ENCODE results near the gene PDE3A.

Gene PDE3A

GRCh38 chr12:20656600-20656999 is 288.3 kb downstream of the PDE3A start:
- in situ Hi-C loops (cut with MboI; ENCODE audit: low sequenced_read_pairs): no loop called here

DNA sequence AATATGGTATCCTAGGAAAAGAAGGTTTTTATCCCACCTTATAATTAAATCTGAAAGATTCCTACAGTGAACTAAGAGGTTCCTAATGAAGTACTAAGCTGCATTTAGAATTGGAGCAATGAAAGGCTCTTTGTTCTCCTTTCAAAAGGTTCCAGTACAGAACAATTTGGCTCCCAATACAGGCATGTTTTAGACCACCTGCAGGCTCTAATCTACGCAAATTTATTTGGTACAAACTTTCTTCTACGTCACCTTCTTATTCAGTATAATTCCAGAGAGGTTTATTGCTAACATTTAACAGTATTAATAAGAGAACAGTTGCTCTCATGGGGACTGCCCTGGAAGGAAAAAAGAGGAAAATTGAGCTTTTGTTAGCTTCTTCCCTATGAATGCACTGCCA is 289.2 kb downstream of the PDE3A start:
- in situ Hi-C loops (cut with MboI; ENCODE audit: low sequenced_read_pairs): no loop called here

- in situ Hi-C loops (cut with MboI; ENCODE audit: low sequenced_read_pairs): no loop called here
Observed at GRCh38 chr12:20681334-20681733, 313.0 kb downstream of the PDE3A start.

DNA sequence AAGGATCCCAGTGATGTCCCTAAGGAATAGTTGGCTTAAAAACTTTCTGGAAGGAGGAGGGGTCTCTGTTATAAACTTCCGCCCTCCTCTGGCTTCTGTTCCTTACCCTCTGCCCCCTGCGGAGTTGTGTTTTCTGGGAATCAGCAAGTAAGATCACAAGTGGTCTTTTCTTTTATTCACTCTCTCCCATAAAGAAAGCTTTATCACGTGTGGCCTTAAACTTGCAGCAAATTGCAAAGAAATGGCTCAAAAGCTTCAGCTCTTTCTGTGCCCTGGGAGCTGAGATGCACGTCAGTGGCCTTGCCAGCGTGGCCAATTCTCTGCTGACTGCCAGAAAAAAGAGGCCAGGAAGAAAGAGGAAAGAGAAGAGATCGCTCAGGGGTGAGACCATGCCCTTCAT is 326.9 kb downstream of the PDE3A start, which contains the start of gene SLCO1C1:
Gene SLCO1C1, plus strand, starts transcription at position 101 of the 400 bp plus-strand sequence. CDS start 4,245 bp downstream, outside the sequence.
- in situ Hi-C loops (cut with MboI; ENCODE audit: low sequenced_read_pairs): no loop called here

DNA sequence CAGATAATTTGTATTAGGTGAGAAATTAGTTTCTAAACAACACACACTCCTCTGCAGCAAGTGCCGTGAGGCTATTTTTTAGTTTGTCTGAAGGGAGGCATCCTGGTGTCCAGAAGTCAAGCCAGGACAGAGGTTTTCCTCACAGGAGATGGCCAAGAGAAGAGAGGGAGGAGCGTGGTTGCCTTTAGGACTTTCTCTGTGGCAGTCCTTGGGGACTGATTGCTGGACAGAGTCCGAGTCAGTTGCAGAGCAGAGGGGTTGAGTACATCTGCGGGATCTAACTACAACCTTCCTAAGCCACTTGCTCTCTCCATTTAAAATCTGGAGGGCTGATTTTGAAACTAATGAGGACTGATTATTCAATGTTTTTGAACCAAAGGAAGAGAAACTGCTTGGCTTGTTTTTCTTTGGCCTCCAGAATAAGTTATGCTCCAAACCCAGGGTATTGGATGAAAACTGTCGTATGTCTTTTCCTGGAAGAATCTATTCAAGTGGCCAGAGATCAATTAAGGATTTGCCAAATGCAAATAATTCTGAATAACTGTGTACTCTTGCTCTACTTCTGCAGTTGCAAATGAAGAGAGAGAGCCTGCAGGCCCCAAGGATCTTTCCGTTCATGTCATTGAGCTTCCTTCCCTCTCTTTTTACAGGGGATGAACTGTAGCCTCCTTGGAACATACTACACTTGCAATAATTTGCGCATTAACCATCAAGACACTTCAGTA is 328.0 kb downstream of the PDE3A start:
- in situ Hi-C loops (cut with MboI; ENCODE audit: low sequenced_read_pairs): no loop called here

- in situ Hi-C loops (cut with MboI; ENCODE audit: low sequenced_read_pairs): no loop called here
Observed at GRCh38 chr12:20701106-20701505, 332.8 kb downstream of the PDE3A start.

DNA sequence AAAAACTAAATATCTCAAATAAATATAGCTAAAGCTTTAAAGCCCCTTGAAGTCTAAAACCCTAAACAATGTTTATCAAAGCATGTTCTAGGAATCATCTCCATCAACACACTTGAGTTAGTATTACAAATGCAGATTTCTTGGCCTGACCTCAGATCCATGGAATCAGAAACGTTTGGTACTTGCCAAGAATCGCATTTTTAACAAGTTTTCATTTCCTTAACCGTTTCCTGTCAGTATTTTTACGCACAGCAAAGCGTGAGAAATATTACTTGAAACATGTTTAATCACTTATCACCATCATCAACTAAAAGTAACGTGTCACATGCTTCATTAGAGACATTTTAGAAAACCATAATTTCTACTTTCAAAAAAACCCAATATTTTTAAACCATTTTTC is 336.5 kb downstream of the PDE3A start:
- in situ Hi-C loops (cut with MboI; ENCODE audit: low sequenced_read_pairs): no loop called here

GRCh38 chr12:20711846-20712245 is 343.5 kb downstream of the PDE3A start:
- in situ Hi-C loops (cut with MboI; ENCODE audit: low sequenced_read_pairs): no loop called here

GRCh38 chr12:20716037-20716436 is 347.7 kb downstream of the PDE3A start:
- in situ Hi-C loops (cut with MboI; ENCODE audit: low sequenced_read_pairs): no loop called here

DNA sequence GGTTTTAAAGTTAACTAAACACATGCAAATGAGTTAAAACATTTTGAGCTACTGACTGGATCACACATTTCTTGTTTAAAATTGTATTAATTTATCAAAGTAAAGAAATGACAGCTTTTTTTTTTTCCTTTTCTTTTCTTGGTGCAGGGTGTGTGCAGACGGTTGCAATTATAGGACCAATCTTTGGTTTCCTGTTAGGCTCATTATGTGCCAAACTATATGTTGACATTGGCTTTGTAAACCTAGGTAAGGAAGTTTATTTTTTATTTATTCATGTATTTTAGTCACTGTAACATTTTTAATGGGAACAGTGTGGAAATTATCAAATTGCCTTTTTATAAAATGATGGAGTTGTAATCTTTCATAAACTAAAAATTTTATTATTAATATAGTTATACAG is 348.6 kb downstream of the PDE3A start:
- in situ Hi-C loops (cut with MboI; ENCODE audit: low sequenced_read_pairs): no loop called here

GRCh38 chr12:20718294-20718693 is 350.0 kb downstream of the PDE3A start:
- in situ Hi-C loops (cut with MboI; ENCODE audit: low sequenced_read_pairs): no loop called here

GRCh38 chr12:20722142-20722541 is 353.8 kb downstream of the PDE3A start:
- in situ Hi-C loops (cut with MboI; ENCODE audit: low sequenced_read_pairs): no loop called here

DNA sequence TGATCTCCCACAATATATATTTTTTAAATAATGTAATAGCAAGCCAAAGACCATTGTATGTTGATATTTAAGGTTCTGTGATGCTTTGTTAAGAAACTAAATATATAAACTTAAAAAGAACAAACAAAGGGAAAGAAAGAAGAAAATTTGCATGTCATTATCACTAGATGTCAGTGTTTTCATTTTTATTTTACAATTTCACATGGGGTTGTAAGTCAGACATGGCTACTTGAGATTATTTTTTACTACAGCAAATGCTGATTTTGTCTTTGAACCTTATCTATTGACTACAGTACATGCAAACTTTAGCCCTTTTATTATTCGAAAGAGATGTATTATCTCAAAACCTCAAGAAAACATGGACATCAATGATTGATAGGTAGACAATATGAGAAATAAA is 362.9 kb downstream of the PDE3A start:
- in situ Hi-C loops (cut with MboI; ENCODE audit: low sequenced_read_pairs): no loop called here
